ENCODE data around the gene TNNT2. TPM values are rescaled to one million over a fixed set of nuclear protein-coding genes. Genes with fewer than 3 reads are reported as not detected.

The TNNT2 gene
- polyA plus RNA-seq, 2 donors, result 7.1 to 7.5 TPM

GRCh38 chr1:201419256-201419655, 41.8 kb upstream of the TNNT2 start:
- Histone ChIP-seq H3K27ac (ENCODE audit: low read depth in 2 of 2, low read length in 1 of 2) (no peak overlapping the region), H3K9me3 (ENCODE audit: control insufficient read depth in 2 of 2, insufficient read depth in 1 of 2, low read depth in 1 of 2, low read length in 1 of 2) (peaks cover 0 to 3% of the 10 kb centered on the region in 2 donors), H3K36me3 (ENCODE audit: control insufficient read depth in 2 of 2, insufficient read depth in 2 of 2, low read length in 1 of 2) (no peaks in the 10 kb centered on the region), H3K4me3 (ENCODE audit: low read depth in 1 of 2, low read length in 2 of 2) (no peak overlapping the region), H3K4me1 (ENCODE audit: control insufficient read depth in 2 of 2, insufficient read depth in 2 of 2, low read length in 1 of 2) (no peaks in the 10 kb centered on the region), H3K27me3 (ENCODE audit: control insufficient read depth in 1 of 2, insufficient read depth in 2 of 2, low read length in 2 of 2) (no peaks in the 10 kb centered on the region)
- 88 to 91% methylated on average over 4 of the region's 4 CpGs for WGBS, 2 donors

GRCh38 chr1:201418461-201418860, 41.0 kb upstream of the TNNT2 start:
- Histone ChIP-seq H3K4me3 (ENCODE audit: low read depth in 1 of 2, low read length in 2 of 2) (no peak overlapping the region), H3K27ac (ENCODE audit: low read depth in 2 of 2, low read length in 1 of 2) (no peak overlapping the region), H3K9me3 (ENCODE audit: control insufficient read depth in 2 of 2, insufficient read depth in 1 of 2, low read depth in 1 of 2, low read length in 1 of 2) (peaks cover 0 to 3% of the 10 kb centered on the region in 2 donors), H3K27me3 (ENCODE audit: control insufficient read depth in 1 of 2, insufficient read depth in 2 of 2, low read length in 2 of 2) (no peaks in the 10 kb centered on the region), H3K4me1 (ENCODE audit: control insufficient read depth in 2 of 2, insufficient read depth in 2 of 2, low read length in 1 of 2) (no peaks in the 10 kb centered on the region), H3K36me3 (ENCODE audit: control insufficient read depth in 2 of 2, insufficient read depth in 2 of 2, low read length in 1 of 2) (no peaks in the 10 kb centered on the region)
- WGBS, 2 donors, result 80 to 90% methylated on average over 3 of the region's 3 CpGs

GRCh38 chr1:201414051-201414738, 36.7 kb upstream of the TNNT2 start:
- Histone ChIP-seq H3K27ac (ENCODE audit: low read depth in 2 of 2, low read length in 1 of 2) (no peak overlapping the region), H3K27me3 (ENCODE audit: control insufficient read depth in 1 of 2, insufficient read depth in 2 of 2, low read length in 2 of 2) (no peaks in the 10 kb centered on the region), H3K36me3 (ENCODE audit: control insufficient read depth in 2 of 2, insufficient read depth in 2 of 2, low read length in 1 of 2) (no peaks in the 10 kb centered on the region), H3K4me3 (ENCODE audit: low read depth in 1 of 2, low read length in 2 of 2) (no peak overlapping the region), H3K4me1 (ENCODE audit: control insufficient read depth in 2 of 2, insufficient read depth in 2 of 2, low read length in 1 of 2) (no peaks in the 10 kb centered on the region), H3K9me3 (ENCODE audit: control insufficient read depth in 2 of 2, insufficient read depth in 1 of 2, low read depth in 1 of 2, low read length in 1 of 2) (peaks cover 0 to 3% of the 10 kb centered on the region in 2 donors)
- WGBS, 2 donors, result 86 to 92% methylated on average over 15 of the region's 15 CpGs

GRCh38 chr1:201411292-201411691, 33.8 kb upstream of the TNNT2 start:
- no peaks in the 10 kb centered on the region for H3K36me3 ChIP-seq (ENCODE audit: control insufficient read depth in 2 of 2, insufficient read depth in 2 of 2, low read length in 1 of 2)
- no peak overlapping the region for H3K27ac ChIP-seq (ENCODE audit: low read depth in 2 of 2, low read length in 1 of 2)
- peaks cover 0 to 10% of the 10 kb centered on the region in 2 donors for H3K4me1 ChIP-seq (ENCODE audit: control insufficient read depth in 2 of 2, insufficient read depth in 2 of 2, low read length in 1 of 2)
- H3K9me3 ChIP-seq (ENCODE audit: control insufficient read depth in 2 of 2, insufficient read depth in 1 of 2, low read depth in 1 of 2, low read length in 1 of 2), result peaks cover 0 to 3% of the 10 kb centered on the region in 2 donors
- WGBS, 2 donors, result 96 to 97% methylated on average over 12 of the region's 12 CpGs
- no peaks in the 10 kb centered on the region for H3K27me3 ChIP-seq (ENCODE audit: control insufficient read depth in 1 of 2, insufficient read depth in 2 of 2, low read length in 2 of 2)
- no peak overlapping the region for H3K4me3 ChIP-seq (ENCODE audit: low read depth in 1 of 2, low read length in 2 of 2)

GRCh38 chr1:201409440-201409839, 32.0 kb upstream of the TNNT2 start:
- no peaks in the 10 kb centered on the region for H3K9me3 ChIP-seq (ENCODE audit: control insufficient read depth in 2 of 2, insufficient read depth in 1 of 2, low read depth in 1 of 2, low read length in 1 of 2)
- H3K27me3 ChIP-seq (ENCODE audit: control insufficient read depth in 1 of 2, insufficient read depth in 2 of 2, low read length in 2 of 2), result no peaks in the 10 kb centered on the region
- H3K4me1 ChIP-seq (ENCODE audit: control insufficient read depth in 2 of 2, insufficient read depth in 2 of 2, low read length in 1 of 2), result peaks cover 0 to 16% of the 10 kb centered on the region in 2 donors
- H3K27ac ChIP-seq (ENCODE audit: low read depth in 2 of 2, low read length in 1 of 2), result no peak overlapping the region
- no peak overlapping the region for H3K4me3 ChIP-seq (ENCODE audit: low read depth in 1 of 2, low read length in 2 of 2)
- 78 to 87% methylated on average over 8 of the region's 8 CpGs for WGBS, 2 donors
- H3K36me3 ChIP-seq (ENCODE audit: control insufficient read depth in 2 of 2, insufficient read depth in 2 of 2, low read length in 1 of 2), result no peaks in the 10 kb centered on the region

- Histone ChIP-seq H3K9me3 (ENCODE audit: control insufficient read depth in 2 of 2, insufficient read depth in 1 of 2, low read depth in 1 of 2, low read length in 1 of 2) (no peaks in the 10 kb centered on the region), H3K36me3 (ENCODE audit: control insufficient read depth in 2 of 2, insufficient read depth in 2 of 2, low read length in 1 of 2) (no peaks in the 10 kb centered on the region), H3K4me1 (ENCODE audit: control insufficient read depth in 2 of 2, insufficient read depth in 2 of 2, low read length in 1 of 2) (peaks cover 0 to 16% of the 10 kb centered on the region in 2 donors), H3K27me3 (ENCODE audit: control insufficient read depth in 1 of 2, insufficient read depth in 2 of 2, low read length in 2 of 2) (no peaks in the 10 kb centered on the region), H3K27ac (ENCODE audit: low read depth in 2 of 2, low read length in 1 of 2) (no peak overlapping the region), H3K4me3 (ENCODE audit: low read depth in 1 of 2, low read length in 2 of 2) (no peak overlapping the region)
- WGBS, 2 donors, result 78 to 82% methylated on average over 3 of the region's 3 CpGs
These were observed 31.3 kb upstream of the TNNT2 start for GRCh38 chr1:201408834-201409200.

GRCh38 chr1:201408176-201408833, 30.8 kb upstream of the TNNT2 start:
- 32 to 38% methylated on average over 11 of the region's 11 CpGs for WGBS, 2 donors

GRCh38 chr1:201406831-201407406, 29.4 kb upstream of the TNNT2 start:
- 46 to 58% methylated on average over 8 of the region's 8 CpGs for WGBS, 2 donors
- no peaks in the 10 kb centered on the region for H3K27me3 ChIP-seq (ENCODE audit: control insufficient read depth in 1 of 2, insufficient read depth in 2 of 2, low read length in 2 of 2)

More at GRCh38 chr1:201408176-201408833, 30.8 kb upstream of the TNNT2 start:
- Histone ChIP-seq H3K36me3 (ENCODE audit: control insufficient read depth in 2 of 2, insufficient read depth in 2 of 2, low read length in 1 of 2) (no peaks in the 10 kb centered on the region), H3K9me3 (ENCODE audit: control insufficient read depth in 2 of 2, insufficient read depth in 1 of 2, low read depth in 1 of 2, low read length in 1 of 2) (no peaks in the 10 kb centered on the region), H3K4me1 (ENCODE audit: control insufficient read depth in 2 of 2, insufficient read depth in 2 of 2, low read length in 1 of 2) (peaks cover 0 to 16% of the 10 kb centered on the region in 2 donors), H3K27me3 (ENCODE audit: control insufficient read depth in 1 of 2, insufficient read depth in 2 of 2, low read length in 2 of 2) (no peaks in the 10 kb centered on the region), H3K4me3 (ENCODE audit: low read depth in 1 of 2, low read length in 2 of 2) (no peak overlapping the region), H3K27ac (ENCODE audit: low read depth in 2 of 2, low read length in 1 of 2) (peak overlapping the region; percentile 35 to 88)

GRCh38 chr1:201405484-201405831, 28.0 kb upstream of the TNNT2 start:
- H3K27me3 ChIP-seq (ENCODE audit: control insufficient read depth in 1 of 2, insufficient read depth in 2 of 2, low read length in 2 of 2), result no peaks in the 10 kb centered on the region
- H3K9me3 ChIP-seq (ENCODE audit: control insufficient read depth in 2 of 2, insufficient read depth in 1 of 2, low read depth in 1 of 2, low read length in 1 of 2), result no peaks in the 10 kb centered on the region
- H3K4me1 ChIP-seq (ENCODE audit: control insufficient read depth in 2 of 2, insufficient read depth in 2 of 2, low read length in 1 of 2), result peaks cover 0 to 16% of the 10 kb centered on the region in 2 donors
- no peak overlapping the region for H3K27ac ChIP-seq (ENCODE audit: low read depth in 2 of 2, low read length in 1 of 2)
- no peak overlapping the region for H3K4me3 ChIP-seq (ENCODE audit: low read depth in 1 of 2, low read length in 2 of 2)
- no peaks in the 10 kb centered on the region for H3K36me3 ChIP-seq (ENCODE audit: control insufficient read depth in 2 of 2, insufficient read depth in 2 of 2, low read length in 1 of 2)
- WGBS, 2 donors, result 58 to 69% methylated on average over 10 of the region's 10 CpGs

More at GRCh38 chr1:201406831-201407406, 29.4 kb upstream of the TNNT2 start:
- peak overlapping the region; percentile 91 to 99 for H3K27ac ChIP-seq (ENCODE audit: low read depth in 2 of 2, low read length in 1 of 2)
- no peaks in the 10 kb centered on the region for H3K9me3 ChIP-seq (ENCODE audit: control insufficient read depth in 2 of 2, insufficient read depth in 1 of 2, low read depth in 1 of 2, low read length in 1 of 2)
- H3K4me1 ChIP-seq (ENCODE audit: control insufficient read depth in 2 of 2, insufficient read depth in 2 of 2, low read length in 1 of 2), result peaks cover 0 to 16% of the 10 kb centered on the region in 2 donors
- H3K4me3 ChIP-seq (ENCODE audit: low read depth in 1 of 2, low read length in 2 of 2), result no peak overlapping the region
- H3K36me3 ChIP-seq (ENCODE audit: control insufficient read depth in 2 of 2, insufficient read depth in 2 of 2, low read length in 1 of 2), result no peaks in the 10 kb centered on the region

Data from esophagus (tissue), 2 donors.